NCI-H2227 (cell line): ENCODE measurements around the gene ATOX1.
"Not testable (repeated sequence)": the region's sequence is repeated elsewhere in the genome, so short reads cannot be mapped to it uniquely, and the experiment has no call there.

Experiments used
- DNase-seq: peaks from one replicate; lab custom pipeline; 2025; ENCODE audit not compliant: unreplicated experiment; lab: John Stamatoyannopoulos, UW

Gene ATOX1

GRCh38 chr5:151699071-151699901 lies 59.1 kb downstream of the ATOX1 start:
- peak; percentile 4 for DNase-seq

- not testable (repeated sequence) for DNase-seq
Observed at GRCh38 chr5:151698081-151698480, 60.4 kb downstream of the ATOX1 start.

GRCh38 chr5:151697452-151697851 lies 61.0 kb downstream of the ATOX1 start:
- DNase-seq, result no peak

- DNase-seq, result peak; percentile 37
Observed at GRCh38 chr5:151696470-151697061, 61.9 kb downstream of the ATOX1 start.

GRCh38 chr5:151695464-151695863 lies 63.0 kb downstream of the ATOX1 start:
- DNase-seq, result no peak

GRCh38 chr5:151694035-151694485 lies 64.4 kb downstream of the ATOX1 start:
- DNase-seq, result no peak
